T-cell (primary cell): ENCODE data around the gene NUCB1. TPM values are rescaled to one million over a fixed set of nuclear protein-coding genes. Genes with fewer than 3 reads are reported as not detected.
"Not testable (repeated sequence)": the region's sequence is repeated elsewhere in the genome, so short reads cannot be mapped to it uniquely, and the experiment has no call there.

ENCODE experiments used
- ATAC-seq, 4 experiments: fragments of 200-7000 bp in 3 of 4; fragments of 150-1000 bp in 1 of 4; cut with Tn5 transposase; replicated peaks in 1 of 4; 1 replicate in 3 of 4; 2 replicates in 1 of 4; pipeline ENCODE4 v1.10.0; 2021; ENCODE audit warnings: moderate library complexity in 3 of 4, mild to moderate bottlenecking in 2 of 4, moderate number of reproducible peaks in 1 of 4
- CTCF ChIA-PET, 2 donors: fragments of 300-600 bp; sonication (Branson Sonifier 250); formaldehyde crosslinking; loops; one replicate each; lab custom pipeline; 2022; ENCODE audit warnings: antibody characterized with exemption in 2 of 2; lab: Charles Lee
- POLR2A ChIA-PET, 2 donors: fragments of 300-600 bp; sonication (Branson Sonifier 250); formaldehyde crosslinking; loops; one replicate each; lab custom pipeline; 2022; ENCODE audit warnings: antibody characterized with exemption in 2 of 2; lab: Charles Lee
- DNase-seq, 35 experiments: peaks; one replicate each; pipeline versions ENCODE4 v3.0.0 to v3.0.0-alpha.2; 2013 to 2023
- H3K27ac ChIP-seq: one replicate; pipeline ENCODE4 v1.5.1; 2013; ENCODE audit warnings: low read length
- H3K27me3 ChIP-seq, 2 experiments: replicated peaks in 1 of 2; 1 replicate in 1 of 2; 2 replicates in 1 of 2; pipeline versions ENCODE4 v1.6.1 to v1.7.0; 2013; ENCODE audit warnings: low read length in 1 of 2, mixed read lengths in 1 of 2; ENCODE audit not compliant: control insufficient read depth in 2 of 2, insufficient read depth in 2 of 2; ENCODE audit errors: extremely low read depth in 1 of 2
- H3K36me3 ChIP-seq, 2 donors: 1 replicate in 1 of 2; 2 replicates in 1 of 2; pipeline versions ENCODE4 v1.6.1 to v1.7.0; 2013; ENCODE audit warnings: low read length in 1 of 2; ENCODE audit not compliant: control insufficient read depth in 2 of 2, insufficient read depth in 1 of 2; ENCODE audit errors: extremely low read depth in 1 of 2
- H3K4me1 ChIP-seq, 2 experiments: 1 replicate in 1 of 2; 2 replicates in 1 of 2; pipeline versions ENCODE4 v1.6.1 to v1.7.0; 2013; ENCODE audit warnings: low read length in 2 of 2, mixed read lengths in 1 of 2; ENCODE audit not compliant: insufficient read depth in 2 of 2, control insufficient read depth in 1 of 2; ENCODE audit errors: extremely low read depth in 1 of 2
- H3K4me3 ChIP-seq, 2 donors: 1 replicate in 1 of 2; 2 replicates in 1 of 2; pipeline versions ENCODE4 v1.5.1 to v1.7.0; 2013; ENCODE audit warnings: mild to moderate bottlenecking in 2 of 2, low read length in 1 of 2, moderate library complexity in 1 of 2; ENCODE audit not compliant: control insufficient read depth in 1 of 2; ENCODE audit errors: extremely low read depth in 1 of 2
- H3K9me3 ChIP-seq: 2 replicates; pipeline ENCODE4 v1.7.0; 2013
- H3K27ac Mint-ChIP-seq, 2 donors: one replicate each; pipeline ENCODE4 v1.8.0; 2020 to 2021; ENCODE audit warnings: mild to moderate bottlenecking in 2 of 2, mixed read lengths in 2 of 2
- H3K27me3 Mint-ChIP-seq, 2 donors: one replicate each; pipeline ENCODE4 v1.8.0; 2021 to 2022; ENCODE audit warnings: mixed read lengths in 2 of 2
- H3K36me3 Mint-ChIP-seq: one replicate; pipeline ENCODE4 v1.8.0; 2021; ENCODE audit warnings: mixed read lengths
- H3K4me1 Mint-ChIP-seq, 3 donors: one replicate each; pipeline ENCODE4 v1.8.0; 2020 to 2022; ENCODE audit warnings: mixed read lengths in 3 of 3, mild to moderate bottlenecking in 1 of 3
- H3K4me3 Mint-ChIP-seq, 3 donors: one replicate each; pipeline ENCODE4 v1.8.0; 2020 to 2022; ENCODE audit warnings: mild to moderate bottlenecking in 3 of 3, mixed read lengths in 3 of 3, moderate library complexity in 3 of 3
- H3K9me3 Mint-ChIP-seq, 3 donors: one replicate each; pipeline ENCODE4 v1.8.0; 2020 to 2022; ENCODE audit warnings: mixed read lengths in 3 of 3
- WGBS: methylation state at CpG from one replicate; pipeline ENCODE4 v1.1.5; 2013; ENCODE audit warnings: missing lambda C conversion rate; ENCODE audit not compliant: insufficient coverage; 5-methylcytosine and 5-hydroxymethylcytosine counted together
- total RNA-seq, 35 experiments: library from RNA in 6 of 35; stranded (reverse) in 6 of 35; fragments of 120-200 nt in 1 of 35; gene quantifications; one replicate each; pipeline versions ENCODE4 v1.2.1 to v1.2.4 and lab custom pipeline; 2013 to 2026

Gene NUCB1
- total RNA-seq, 5 donors from 2014 or later (not counting 1 experiment from before 2014, with no cell fraction given), result 122 to 177 (median 165) TPM

DNA sequence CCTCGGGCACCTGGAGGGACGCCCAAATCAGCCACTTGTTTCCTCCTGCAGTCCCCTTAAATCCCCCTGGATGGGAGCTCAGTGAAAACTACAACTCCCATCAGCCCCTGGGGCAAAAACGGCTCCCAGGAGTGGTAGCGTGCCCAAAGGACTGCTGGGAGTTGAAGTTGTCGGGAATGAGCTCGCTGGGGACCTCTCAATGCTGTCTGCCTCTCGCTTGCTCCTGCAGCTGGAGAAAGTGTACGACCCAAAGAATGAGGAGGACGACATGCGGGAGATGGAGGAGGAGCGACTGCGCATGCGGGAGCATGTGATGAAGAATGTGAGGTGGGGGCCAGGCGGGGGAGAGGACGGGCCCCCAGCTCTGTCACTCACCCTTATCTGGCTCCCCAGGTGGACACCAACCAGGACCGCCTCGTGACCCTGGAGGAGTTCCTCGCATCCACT is 18.7 kb downstream of the NUCB1 start:
- no peak overlapping the region for H3K4me3 ChIP-seq
- ChIA-PET POLR2A (interaction anchor here in 1 of 2 donors (0.5 kb wide), 1 partner anchor 1187 kb away, joined by 4 read pairs; no protein-coding TSS in a partner anchor), CTCF (interaction anchor here in 1 of 2 donors (0.5 to 1.1 kb wide), 3 partner anchors 75 to 557 kb away, joined by 3 to 4 read pairs (median 3); partner anchors contain the start of gene RUVBL2)
- Mint-ChIP-seq H3K36me3 (peaks cover 33% of the 10 kb centered on the region), H3K27ac (no peak overlapping the region), H3K27me3 (no peaks in the 10 kb centered on the region), H3K9me3 (no peaks in the 10 kb centered on the region), H3K4me3 (no peak overlapping the region), H3K4me1 (no peaks in the 10 kb centered on the region)
- H3K27me3 ChIP-seq, result no peaks in the 10 kb centered on the region
- no peaks in the 10 kb centered on the region for H3K4me1 ChIP-seq
- 100% methylated on average over 3 of the region's 18 CpGs for WGBS
- H3K9me3 ChIP-seq, result no peaks in the 10 kb centered on the region
- peak; percentile 48 to 73 (median 53) for ATAC-seq
- peak in 2 of 35 experiments; percentile 17 to 36 for DNase-seq
- peaks cover 14 to 58% of the 10 kb centered on the region in 2 donors for H3K36me3 ChIP-seq
- H3K27ac ChIP-seq, result no peak overlapping the region

DNA sequence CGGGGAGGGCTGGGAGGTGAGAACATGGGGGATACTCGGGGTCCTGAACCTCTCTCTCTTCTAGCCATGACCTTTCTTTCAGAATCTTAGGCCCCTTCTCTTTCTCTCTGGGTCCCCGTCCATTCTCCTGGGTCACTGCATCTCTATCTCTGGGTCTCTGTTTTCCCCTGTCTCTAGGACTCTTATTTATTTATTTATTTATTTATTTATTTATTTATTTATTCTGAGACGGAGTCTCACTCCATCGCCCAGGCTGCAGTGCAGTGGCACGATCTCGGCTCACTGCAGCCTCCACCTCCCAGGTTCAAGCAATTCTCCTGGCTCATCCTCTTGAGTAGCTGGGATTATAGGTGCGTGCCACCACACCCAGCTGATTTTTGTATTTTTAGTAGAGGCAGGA is 19.2 kb downstream of the NUCB1 start:
- H3K36me3 Mint-ChIP-seq, result peaks cover 30% of the 10 kb centered on the region
- POLR2A ChIA-PET, result interaction anchor here in 1 of 2 donors (0.5 kb wide), 1 partner anchor 1188 kb away, joined by 4 read pairs; no protein-coding TSS in a partner anchor
- not testable (repeated sequence) for H3K27me3 Mint-ChIP-seq, H3K4me3 ChIP-seq, H3K9me3 Mint-ChIP-seq, DNase-seq, H3K27ac ChIP-seq, H3K4me1 Mint-ChIP-seq, H3K4me1 ChIP-seq, H3K9me3 ChIP-seq, H3K27ac Mint-ChIP-seq, H3K4me3 Mint-ChIP-seq, ATAC-seq, H3K27me3 ChIP-seq
- 100% methylated on average over 3 of the region's 8 CpGs for WGBS
- H3K36me3 ChIP-seq, result peaks cover 10 to 54% of the 10 kb centered on the region in 2 donors
- CTCF ChIA-PET, result interaction anchor here in 1 of 2 donors (0.6 to 1.1 kb wide), 2 partner anchors 74 to 137 kb away, joined by 3 to 4 read pairs; partner anchors contain the start of gene RUVBL2

DNA sequence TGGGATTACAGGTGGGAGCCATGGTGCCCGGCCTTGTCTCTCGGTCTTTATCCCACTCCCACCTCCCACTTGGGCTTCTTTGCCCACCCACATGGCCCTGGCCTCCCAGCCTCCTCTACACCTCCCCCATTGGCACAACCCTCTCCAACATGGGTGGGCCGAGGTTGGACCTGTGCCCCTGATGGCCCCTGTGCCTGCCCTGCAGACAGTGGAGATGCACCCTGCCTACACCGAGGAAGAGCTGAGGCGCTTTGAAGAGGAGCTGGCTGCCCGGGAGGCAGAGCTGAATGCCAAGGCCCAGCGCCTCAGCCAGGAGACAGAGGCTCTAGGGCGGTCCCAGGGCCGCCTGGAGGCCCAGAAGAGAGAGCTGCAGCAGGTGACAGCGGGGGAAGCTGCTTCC is 20.8 kb downstream of the NUCB1 start:
- 86% methylated on average over 10 of the region's 10 CpGs for WGBS
- CTCF ChIA-PET, result no interaction called here
- no peak overlapping the region for H3K27ac Mint-ChIP-seq

DNA sequence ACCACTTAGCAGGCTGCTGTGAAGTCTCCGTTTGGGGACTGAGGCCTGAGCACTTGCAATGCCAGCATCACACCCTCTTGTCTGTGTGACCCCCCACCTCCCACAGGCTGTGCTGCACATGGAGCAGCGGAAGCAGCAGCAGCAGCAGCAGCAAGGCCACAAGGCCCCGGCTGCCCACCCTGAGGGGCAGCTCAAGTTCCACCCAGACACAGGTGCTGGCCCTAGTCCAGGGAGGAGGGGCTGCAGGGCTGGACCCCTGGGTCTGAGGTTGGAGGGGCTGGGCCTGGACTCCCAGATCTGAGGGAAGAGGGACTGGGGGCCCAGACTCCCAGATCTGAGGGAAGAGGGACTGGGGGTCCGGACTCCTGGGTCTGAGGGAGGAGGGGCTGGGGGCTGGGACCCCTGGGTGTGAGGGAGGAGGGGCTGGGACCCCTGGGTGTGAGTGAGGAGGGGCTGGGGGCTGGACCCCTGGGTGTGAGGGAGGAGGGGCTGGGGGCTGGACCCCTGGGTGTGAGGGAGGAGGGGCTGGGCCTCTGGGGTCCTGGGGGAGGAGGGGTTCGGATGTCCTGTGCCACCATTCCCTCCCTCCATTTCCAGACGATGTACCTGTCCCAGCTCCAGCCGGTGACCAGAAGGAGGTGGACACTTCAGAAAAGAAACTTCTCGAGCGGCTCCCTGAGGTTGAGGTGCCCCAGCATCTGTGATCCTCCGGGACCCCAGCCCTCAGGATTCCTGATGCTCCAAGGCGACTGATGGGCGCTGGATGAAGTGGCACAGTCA is 21.8 kb downstream of the NUCB1 start:
- Mint-ChIP-seq H3K27me3 (no peaks in the 10 kb centered on the region), H3K4me1 (peaks cover 1 to 6% (median 2%) of the 10 kb centered on the region in 3 donors), H3K36me3 (peaks cover 21% of the 10 kb centered on the region), H3K27ac (no peak overlapping the region), H3K4me3 (no peak overlapping the region), H3K9me3 (no peaks in the 10 kb centered on the region)
- no peaks in the 10 kb centered on the region for H3K27me3 ChIP-seq
- DNase-seq (no peak), ATAC-seq (no peak)
- no peaks in the 10 kb centered on the region for H3K9me3 ChIP-seq
- no peak overlapping the region for H3K27ac ChIP-seq
- CTCF ChIA-PET, result interaction anchor here in 1 of 2 donors (0.7 kb wide), 1 partner anchor 19 kb away, joined by 5 read pairs; no protein-coding TSS in a partner anchor
- no peaks in the 10 kb centered on the region for H3K4me1 ChIP-seq
- no peak overlapping the region for H3K4me3 ChIP-seq
- POLR2A ChIA-PET, result no interaction called here
- H3K36me3 ChIP-seq, result peaks cover 10 to 37% of the 10 kb centered on the region in 2 donors
- 93% methylated on average over 8 of the region's 12 CpGs for WGBS

More for the DNA sequence above, 20.8 kb downstream of the NUCB1 start:
- Mint-ChIP-seq H3K4me1 (no peaks in the 10 kb centered on the region), H3K4me3 (no peak overlapping the region), H3K9me3 (no peaks in the 10 kb centered on the region), H3K27me3 (no peaks in the 10 kb centered on the region), H3K36me3 (peaks cover 24% of the 10 kb centered on the region)
- peaks cover 10 to 40% of the 10 kb centered on the region in 2 donors for H3K36me3 ChIP-seq
- ATAC-seq, result no peak
- no peaks in the 10 kb centered on the region for H3K9me3 ChIP-seq
- H3K27me3 ChIP-seq, result no peaks in the 10 kb centered on the region
- no peak overlapping the region for H3K4me3 ChIP-seq
- DNase-seq, result no peak
- no peaks in the 10 kb centered on the region for H3K4me1 ChIP-seq
- H3K27ac ChIP-seq, result no peak overlapping the region
- POLR2A ChIA-PET, result no interaction called here

DNA sequence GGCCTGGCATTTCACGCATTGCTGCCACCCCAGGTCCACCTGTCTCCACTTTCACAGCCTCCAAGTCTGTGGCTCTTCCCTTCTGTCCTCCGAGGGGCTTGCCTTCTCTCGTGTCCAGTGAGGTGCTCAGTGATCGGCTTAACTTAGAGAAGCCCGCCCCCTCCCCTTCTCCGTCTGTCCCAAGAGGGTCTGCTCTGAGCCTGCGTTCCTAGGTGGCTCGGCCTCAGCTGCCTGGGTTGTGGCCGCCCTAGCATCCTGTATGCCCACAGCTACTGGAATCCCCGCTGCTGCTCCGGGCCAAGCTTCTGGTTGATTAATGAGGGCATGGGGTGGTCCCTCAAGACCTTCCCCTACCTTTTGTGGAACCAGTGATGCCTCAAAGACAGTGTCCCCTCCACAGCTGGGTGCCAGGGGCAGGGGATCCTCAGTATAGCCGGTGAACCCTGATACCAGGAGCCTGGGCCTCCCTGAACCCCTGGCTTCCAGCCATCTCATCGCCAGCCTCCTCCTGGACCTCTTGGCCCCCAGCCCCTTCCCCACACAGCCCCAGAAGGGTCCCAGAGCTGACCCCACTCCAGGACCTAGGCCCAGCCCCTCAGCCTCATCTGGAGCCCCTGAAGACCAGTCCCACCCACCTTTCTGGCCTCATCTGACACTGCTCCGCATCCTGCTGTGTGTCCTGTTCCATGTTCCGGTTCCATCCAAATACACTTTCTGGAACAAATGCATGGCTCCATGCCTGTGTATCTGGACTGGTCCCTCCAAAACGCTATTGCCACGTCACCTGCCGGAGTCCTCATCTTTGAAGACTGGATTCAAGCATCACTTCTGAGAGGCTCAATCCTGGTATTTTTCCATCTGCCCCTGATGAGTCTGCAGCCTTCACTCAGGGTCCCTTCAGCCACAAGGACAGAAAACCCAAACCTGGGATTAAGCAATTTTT is 22.7 kb downstream of the NUCB1 start:
- WGBS, result 95% methylated on average over 11 of the region's 18 CpGs
- peaks cover 18% of the 10 kb centered on the region for H3K36me3 Mint-ChIP-seq
- Histone ChIP-seq H3K9me3 (no peaks in the 10 kb centered on the region), H3K27ac (no peak overlapping the region), H3K36me3 (peaks cover 10 to 34% of the 10 kb centered on the region in 2 donors), H3K27me3 (no peaks in the 10 kb centered on the region), H3K4me1 (no peaks in the 10 kb centered on the region), H3K4me3 (no peak overlapping the region)
- POLR2A ChIA-PET, result no interaction called here
- H3K4me1 Mint-ChIP-seq, result peaks cover 3 to 8% (median 4%) of the 10 kb centered on the region in 3 donors
- H3K27ac Mint-ChIP-seq, result no peak overlapping the region
- ATAC-seq (no peak), DNase-seq (no peak)
- no peaks in the 10 kb centered on the region for H3K27me3 Mint-ChIP-seq
- no peaks in the 10 kb centered on the region for H3K9me3 Mint-ChIP-seq
- no peak overlapping the region for H3K4me3 Mint-ChIP-seq
- CTCF ChIA-PET, result interaction anchor here in 1 of 2 donors (1.9 kb wide), 1 partner anchor 10 kb away, joined by 4 read pairs; no protein-coding TSS in a partner anchor
